GM21423 (cell line): Measurements from ENCODE around the gene PTPRN2.
"Not testable (repeated sequence)": the region's sequence is repeated elsewhere in the genome, so short reads cannot be mapped to it uniquely, and the experiment has no call there.

ENCODE experiments used
- ATAC-seq: cut with Tn5 transposase; IDR thresholded peaks from one replicate; pipeline ENCODE4 v1.9.1; 2021; ENCODE audit warnings: mild to moderate bottlenecking, moderate library complexity; ENCODE audit not compliant: unreplicated experiment

The PTPRN2 gene

DNA sequence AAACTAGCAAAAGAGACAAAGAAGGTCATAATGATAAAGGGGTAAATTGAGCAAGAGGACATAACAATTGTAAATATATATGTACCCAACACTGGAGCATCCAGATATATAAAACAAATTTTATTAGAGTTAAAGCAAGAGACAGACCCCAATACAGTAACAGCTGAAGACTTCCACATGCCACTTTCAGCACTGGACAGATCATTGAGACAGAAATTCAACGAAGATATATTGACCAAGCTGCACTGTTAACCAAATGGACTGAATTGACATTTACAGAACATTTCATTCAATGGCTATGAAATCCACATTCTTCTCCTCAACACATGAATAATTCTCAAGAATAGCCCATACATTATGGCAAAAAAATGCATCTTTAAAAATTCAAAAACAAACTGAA is 378.2 kb downstream of the PTPRN2 start:
- ATAC-seq = no peak

DNA sequence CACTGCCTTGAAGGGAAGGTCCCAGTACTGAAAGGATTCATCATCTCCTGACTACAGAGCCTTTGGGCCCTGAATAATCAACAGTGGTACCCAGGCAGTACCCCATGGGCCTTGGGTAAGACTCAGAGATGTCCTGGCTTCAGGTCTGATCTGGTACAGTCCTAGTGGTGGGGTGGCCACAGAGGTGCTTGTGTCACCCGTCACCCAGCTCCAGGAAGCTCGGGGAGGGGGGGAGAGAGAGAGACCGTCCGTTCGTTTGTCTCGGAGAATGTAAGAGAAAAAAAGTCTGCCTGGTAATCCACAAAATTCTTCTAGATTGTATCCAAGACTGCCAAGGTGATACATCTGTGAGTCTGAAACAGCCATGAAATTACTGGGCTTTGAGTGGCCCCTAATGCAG is 381.3 kb downstream of the PTPRN2 start:
- no peak for ATAC-seq

GRCh38 chr7:158204453-158204852 is 383.2 kb downstream of the PTPRN2 start:
- no peak for ATAC-seq

DNA sequence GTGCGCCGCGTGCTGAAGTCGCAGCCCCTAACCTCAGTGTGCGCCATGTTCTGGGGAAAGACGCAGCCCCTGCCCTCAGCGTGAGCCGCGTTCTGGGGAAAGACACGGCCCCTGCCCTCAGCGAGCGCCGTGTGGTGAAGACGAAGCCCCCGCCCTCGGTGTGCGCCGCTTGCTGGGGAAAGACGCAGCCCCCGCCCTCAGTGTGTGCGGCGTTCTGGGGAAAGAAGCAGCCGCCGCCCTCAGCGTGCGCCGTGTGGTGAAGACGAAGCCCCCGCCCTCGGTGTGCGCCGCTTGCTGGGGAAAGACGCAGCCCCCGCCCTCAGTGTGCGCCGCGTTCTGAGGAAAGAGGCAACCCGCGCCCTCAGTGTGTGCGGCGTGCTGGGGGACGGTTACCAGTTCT is 383.7 kb downstream of the PTPRN2 start:
- ATAC-seq = not testable (repeated sequence)

- no peak for ATAC-seq
Observed at GRCh38 chr7:158194365-158194900, 393.2 kb downstream of the PTPRN2 start.

DNA sequence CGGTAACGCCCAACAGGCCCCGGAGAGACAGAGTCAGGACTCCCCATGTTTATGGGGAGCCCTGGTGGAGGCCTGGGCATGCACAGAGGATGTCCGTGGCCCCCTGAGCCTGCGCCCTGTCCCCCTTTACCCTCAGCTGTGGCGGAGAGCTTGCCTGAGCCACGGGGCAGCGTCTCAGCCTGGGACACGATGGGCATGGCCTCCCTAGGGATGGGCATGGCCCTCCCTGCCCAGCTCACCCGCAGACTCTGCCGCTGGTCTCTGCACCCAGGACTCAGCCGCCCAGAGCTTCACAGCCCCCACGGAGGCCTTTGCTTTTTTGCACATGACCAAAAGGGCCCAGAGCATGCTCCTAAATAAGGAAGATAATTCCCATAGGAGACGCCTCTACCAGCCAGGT is 394.2 kb downstream of the PTPRN2 start:
- no peak for ATAC-seq

GRCh38 chr7:158192956-158193355 is 394.7 kb downstream of the PTPRN2 start:
- no peak for ATAC-seq

- ATAC-seq = no peak
Observed at GRCh38 chr7:158192184-158192835, 395.3 kb downstream of the PTPRN2 start.

- no peak for ATAC-seq
Observed at GRCh38 chr7:158191671-158192070, 396.0 kb downstream of the PTPRN2 start.

GRCh38 chr7:158190756-158191155 is 396.9 kb downstream of the PTPRN2 start:
- ATAC-seq = no peak

DNA sequence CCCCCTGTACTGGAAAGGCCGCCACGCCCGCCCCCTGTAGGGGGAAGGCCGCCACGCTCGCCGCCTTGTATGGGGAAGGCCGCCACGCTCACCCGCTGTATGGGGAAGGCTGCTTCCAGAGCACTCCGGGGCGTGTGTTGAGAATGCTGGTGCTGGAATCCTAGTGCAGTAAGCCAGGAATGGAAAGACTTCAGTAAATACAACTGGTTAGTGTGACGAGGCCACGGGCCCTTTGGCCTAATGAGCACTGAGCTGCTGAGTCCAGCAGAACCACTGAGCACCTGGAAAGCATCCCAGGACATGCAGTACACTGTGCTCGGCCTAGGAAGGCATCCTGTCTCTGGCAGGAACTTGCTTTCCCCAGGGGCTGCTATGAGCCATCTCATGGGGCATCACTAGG is 398.9 kb downstream of the PTPRN2 start:
- ATAC-seq = no peak

DNA sequence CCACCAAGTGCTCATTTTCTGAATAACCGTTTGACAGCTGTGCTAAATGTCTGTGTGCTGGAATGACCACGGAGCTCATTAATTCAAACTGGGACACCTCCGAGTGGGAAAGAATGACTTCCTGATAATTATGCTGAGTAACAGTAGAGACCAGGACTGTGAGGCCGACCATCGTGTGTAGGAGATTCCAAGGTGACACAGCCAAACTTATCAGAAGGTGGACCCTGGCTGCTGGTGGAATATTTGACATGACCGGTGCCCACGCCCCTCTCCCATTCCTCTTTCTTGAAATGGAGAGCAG is 400.0 kb downstream of the PTPRN2 start:
- no peak for ATAC-seq

GRCh38 chr7:158186864-158187693 is 400.5 kb downstream of the PTPRN2 start:
- ATAC-seq = no peak

DNA sequence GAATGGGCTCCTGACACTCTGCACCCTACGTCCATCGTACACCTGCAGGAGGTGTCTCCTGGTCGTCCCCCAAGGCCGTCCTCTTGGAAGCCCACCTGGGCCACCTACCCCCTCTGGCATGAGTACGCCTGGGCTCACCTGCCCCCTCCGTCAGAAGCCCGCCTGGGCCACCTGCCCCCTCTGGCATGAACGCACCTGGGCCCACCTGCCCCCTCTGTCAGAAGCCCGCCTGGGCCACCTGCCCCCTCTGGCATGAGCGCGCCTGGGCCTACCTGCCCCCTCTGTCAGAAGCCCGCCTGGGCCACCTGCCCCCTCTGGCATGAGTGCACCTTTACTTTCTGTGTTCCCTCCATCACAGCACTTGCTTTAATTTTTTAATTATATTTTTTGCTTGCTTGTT is 401.2 kb downstream of the PTPRN2 start:
- ATAC-seq = no peak

DNA sequence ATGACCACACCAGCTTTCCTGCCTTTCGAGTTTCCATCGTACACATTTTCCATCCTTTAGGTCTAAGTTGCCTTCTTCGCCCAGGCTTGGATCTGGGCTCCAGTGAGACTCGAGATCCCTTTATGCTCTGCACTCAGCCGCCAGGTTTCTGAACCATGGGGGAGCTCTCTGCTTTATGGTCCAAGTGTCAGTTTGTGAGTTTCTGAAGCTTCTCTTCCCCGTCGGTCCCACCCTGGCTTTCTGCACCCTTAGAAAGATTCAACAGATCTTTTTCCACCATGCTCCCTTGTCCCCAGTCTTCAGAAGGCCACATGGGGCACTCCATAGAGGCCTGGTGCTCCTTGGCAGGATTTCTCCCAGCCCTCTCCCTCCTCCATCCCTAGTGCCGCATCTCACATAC is 402.0 kb downstream of the PTPRN2 start:
- no peak for ATAC-seq

DNA sequence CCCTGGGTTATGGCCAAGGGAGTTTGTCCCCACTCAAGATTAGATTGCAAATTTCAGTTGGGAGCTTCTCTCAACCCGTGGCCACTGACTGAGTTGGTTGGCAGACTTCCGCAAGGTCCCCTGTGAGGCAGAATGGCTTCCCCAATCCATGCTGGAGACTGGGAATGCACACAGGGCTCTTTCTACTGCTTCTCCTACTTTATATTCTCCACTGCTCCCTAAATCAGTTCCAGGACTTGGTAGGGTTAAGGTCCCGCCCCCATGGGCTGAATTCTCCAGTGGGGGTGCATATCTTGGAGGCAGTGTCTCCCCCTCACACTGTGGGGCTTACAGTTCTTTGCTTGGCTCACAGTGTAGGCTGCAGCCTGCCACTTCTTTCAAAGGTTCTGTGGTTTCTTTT is 404.2 kb downstream of the PTPRN2 start:
- no peak for ATAC-seq

GRCh38 chr7:158176561-158177173 is 411.0 kb downstream of the PTPRN2 start:
- ATAC-seq = no peak

DNA sequence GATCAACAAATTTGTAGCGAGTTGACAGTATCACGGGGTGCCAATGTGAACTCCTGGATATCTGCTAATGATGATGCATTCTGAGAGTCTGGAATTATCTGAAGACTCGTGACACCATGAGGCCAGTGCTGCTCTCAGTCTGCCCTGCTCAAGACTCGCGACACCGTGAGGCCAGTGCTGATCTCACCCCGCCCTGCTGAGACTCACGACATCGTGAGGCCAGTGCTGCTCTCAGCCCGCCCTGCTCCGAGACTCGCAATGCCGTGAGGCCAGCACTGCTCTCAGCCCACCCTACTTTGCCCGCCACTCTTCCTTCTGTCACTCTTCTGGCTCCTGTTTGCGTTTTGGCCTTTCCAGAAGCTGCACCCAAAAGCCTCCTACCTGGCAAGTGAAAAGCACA is 411.8 kb downstream of the PTPRN2 start:
- ATAC-seq = no peak

- no peak for ATAC-seq
Observed at GRCh38 chr7:158174947-158175346, 412.7 kb downstream of the PTPRN2 start.

GRCh38 chr7:158167373-158167772 is 420.2 kb downstream of the PTPRN2 start:
- no peak for ATAC-seq

DNA sequence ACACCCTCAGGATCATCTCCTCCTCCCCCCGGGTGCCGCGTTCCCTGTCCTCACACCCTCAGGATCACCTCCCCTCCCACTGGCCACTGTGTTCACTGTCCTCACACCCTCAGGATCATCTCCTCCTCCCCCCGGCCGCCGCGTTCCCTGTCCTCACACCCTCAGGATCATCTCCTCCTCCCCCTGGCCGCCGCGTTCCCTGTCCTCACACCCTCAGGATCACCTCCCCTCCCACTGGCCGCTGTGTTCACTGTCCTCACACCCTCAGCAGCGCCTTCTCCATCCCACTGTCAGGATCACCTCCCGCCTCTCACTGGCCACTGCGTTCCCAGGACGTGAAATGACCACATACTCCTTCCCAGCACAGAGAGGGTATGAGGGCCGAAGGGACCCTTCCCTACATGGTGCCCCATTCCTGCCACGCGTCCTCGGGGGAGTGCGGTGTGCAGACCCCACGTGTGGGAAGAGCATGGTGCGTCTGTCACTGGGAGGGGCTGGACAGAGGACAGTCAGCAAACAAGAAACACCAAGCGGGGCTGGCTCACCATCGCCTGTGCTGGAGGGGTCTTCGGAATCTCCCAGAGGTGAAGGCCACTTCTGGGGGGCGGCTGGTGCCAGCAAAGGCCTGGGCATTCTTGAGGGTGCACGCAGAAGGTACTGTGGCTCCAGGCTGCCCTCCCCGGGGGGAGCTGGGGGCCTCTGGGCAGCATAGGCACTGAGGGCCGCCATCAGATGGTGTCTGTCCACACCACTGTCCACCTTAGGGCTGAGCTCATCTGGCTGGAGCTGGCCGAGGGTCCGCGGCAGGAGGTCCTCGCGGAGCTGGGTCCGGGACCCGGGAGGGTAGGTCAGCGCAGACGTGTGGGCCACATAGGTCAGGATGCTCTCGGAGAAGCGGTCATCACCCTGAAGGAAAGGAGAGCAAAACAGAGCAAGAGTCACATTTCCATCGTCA is 421.0 kb downstream of the PTPRN2 start:
- no peak for ATAC-seq
